Measurements from ENCODE around the gene TRIM62. TPM values are rescaled to one million over a fixed set of nuclear protein-coding genes. Genes with fewer than 3 reads are reported as not detected.

Gene TRIM62
- total RNA-seq (2021) (2.8 and 3.5 TPM in 2 replicates), Bru-seq, nascent RNA (percentile 39 among the genes with signal in this experiment), BruChase-seq, experiment 1, labeled RNA remaining after a 2-hour chase (percentile 44 among the genes with signal in this experiment), BruChase-seq, experiment 2, labeled RNA remaining after a 6-hour chase (percentile 44 among the genes with signal in this experiment)
- long read RNA-seq, partial matches to known transcripts: 0 of 5 reads
- long read RNA-seq, other reads (novel, unspliced or antisense): 3 of 5 reads

DNA sequence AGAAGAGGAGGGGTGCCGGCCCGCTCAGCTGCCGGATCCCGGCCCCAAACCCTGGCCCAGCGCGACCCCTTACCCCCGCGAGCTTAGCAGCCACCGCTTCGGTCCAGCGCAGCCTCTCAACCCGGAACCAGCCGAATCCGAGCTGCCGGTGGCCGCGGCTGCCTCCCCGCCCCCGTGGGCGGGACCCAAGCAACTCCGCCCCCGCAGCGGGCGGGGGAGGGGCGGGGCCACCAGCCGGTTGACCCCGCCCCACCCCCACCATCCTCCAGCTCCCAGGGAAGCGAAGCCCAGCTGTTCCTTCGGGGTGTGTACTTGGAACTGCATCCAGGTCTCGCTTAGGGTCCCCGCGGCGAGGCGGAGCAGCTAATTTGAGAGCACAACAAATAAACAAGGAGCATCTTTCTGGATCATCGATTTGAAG lies at the start of gene TRIM62:
TRIM62 (minus strand) TSS at position 123 of the 421 bp plus-strand sequence. CDS start 611 bp downstream, outside the sequence.
- DNase-seq (ENCODE audit: low spot score): peak; percentile 89
- BruUV-seq (replicated peaks): no TSS peak
- Histone ChIP-seq H3K4me1 (ENCODE audit: insufficient read depth, low read length, poor library complexity, severe bottlenecking) (peaks cover 15% of the 10 kb centered on the region), H3K4me3 (ENCODE audit: low read depth, low read length, poor library complexity, severe bottlenecking) (peak within 1 kb of the TSS; percentile 56), H3K27ac (ENCODE audit: low read depth, low read length, poor library complexity, severe bottlenecking) (no peak within 1 kb of the TSS), H3K36me3 (ENCODE audit: insufficient read depth, low read length, poor library complexity, severe bottlenecking) (no peaks in the 10 kb centered on the region), H3K9me3 (ENCODE audit: low read depth, low read length, poor library complexity, severe bottlenecking) (no peaks in the 10 kb centered on the region), H3K27me3 (replicated peaks; ENCODE audit: insufficient read depth, low read depth, low read length, poor library complexity) (no peaks in the 10 kb centered on the region)
- TF ChIP-seq, protein P1, sequence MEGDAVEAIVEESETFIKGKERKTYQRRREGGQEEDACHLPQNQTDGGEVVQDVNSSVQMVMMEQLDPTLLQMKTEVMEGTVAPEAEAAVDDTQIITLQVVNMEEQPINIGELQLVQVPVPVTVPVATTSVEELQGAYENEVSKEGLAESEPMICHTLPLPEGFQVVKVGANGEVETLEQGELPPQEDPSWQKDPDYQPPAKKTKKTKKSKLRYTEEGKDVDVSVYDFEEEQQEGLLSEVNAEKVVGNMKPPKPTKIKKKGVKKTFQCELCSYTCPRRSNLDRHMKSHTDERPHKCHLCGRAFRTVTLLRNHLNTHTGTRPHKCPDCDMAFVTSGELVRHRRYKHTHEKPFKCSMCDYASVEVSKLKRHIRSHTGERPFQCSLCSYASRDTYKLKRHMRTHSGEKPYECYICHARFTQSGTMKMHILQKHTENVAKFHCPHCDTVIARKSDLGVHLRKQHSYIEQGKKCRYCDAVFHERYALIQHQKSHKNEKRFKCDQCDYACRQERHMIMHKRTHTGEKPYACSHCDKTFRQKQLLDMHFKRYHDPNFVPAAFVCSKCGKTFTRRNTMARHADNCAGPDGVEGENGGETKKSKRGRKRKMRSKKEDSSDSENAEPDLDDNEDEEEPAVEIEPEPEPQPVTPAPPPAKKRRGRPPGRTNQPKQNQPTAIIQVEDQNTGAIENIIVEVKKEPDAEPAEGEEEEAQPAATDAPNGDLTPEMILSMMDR (conservative IDR thresholded peaks at IDR 0.05; ENCODE audit: low read depth, low read length): no peak
- no peak for TF ChIP-seq EZH2 (IDR thresholded peaks at IDR 0.05; ENCODE audit: borderline replicate concordance, low read depth, low read length, poor library complexity, severe bottlenecking)
- ChIA-PET CTCF (interaction anchor here (0.6 to 1.4 kb wide), 5 partner anchors 34 to 1977 kb away, joined by 3 to 8 read pairs (median 4); no protein-coding TSS in a partner anchor), POLR2A (ENCODE audit: low non-redundant PET) (no interaction called here)
- intact Hi-C loops (cut with micrococcal nuclease; ENCODE audit: unreplicated experiment): no loop called here

GRCh38 chr1:33231166-33231565 lies 49.3 kb upstream of the TRIM62 start:
- no TSS peak for BruUV-seq (replicated peaks)
- Histone ChIP-seq H3K4me1 (ENCODE audit: insufficient read depth, low read length, poor library complexity, severe bottlenecking) (peaks cover 5% of the 10 kb centered on the region), H3K27me3 (replicated peaks; ENCODE audit: insufficient read depth, low read depth, low read length, poor library complexity) (no peaks in the 10 kb centered on the region), H3K9me3 (ENCODE audit: low read depth, low read length, poor library complexity, severe bottlenecking) (no peaks in the 10 kb centered on the region), H3K27ac (ENCODE audit: low read depth, low read length, poor library complexity, severe bottlenecking) (no peak overlapping the region), H3K4me3 (ENCODE audit: low read depth, low read length, poor library complexity, severe bottlenecking) (no peak overlapping the region), H3K36me3 (ENCODE audit: insufficient read depth, low read length, poor library complexity, severe bottlenecking) (no peaks in the 10 kb centered on the region)
- intact Hi-C loops (cut with micrococcal nuclease; ENCODE audit: unreplicated experiment): no loop called here
- no peak for DNase-seq (ENCODE audit: low spot score)
- ChIA-PET CTCF (no interaction called here), POLR2A (ENCODE audit: low non-redundant PET) (no interaction called here)
- TF ChIP-seq, protein P1 (conservative IDR thresholded peaks at IDR 0.05; ENCODE audit: low read depth, low read length): no peak
- TF ChIP-seq EZH2 (IDR thresholded peaks at IDR 0.05; ENCODE audit: borderline replicate concordance, low read depth, low read length, poor library complexity, severe bottlenecking): no peak

GRCh38 chr1:33228935-33229487 lies 47.2 kb upstream of the TRIM62 start:
- POLR2A ChIA-PET (ENCODE audit: low non-redundant PET): interaction anchor here (0.6 to 0.9 kb wide), 2 partner anchors 18 to 135 kb away, joined by 4 to 8 read pairs; no protein-coding TSS in a partner anchor

More at GRCh38 chr1:33228935-33229487, 47.2 kb upstream of the TRIM62 start:
- CTCF ChIA-PET: interaction anchor here (0.7 kb wide), 1 partner anchor 59 kb away, joined by 3 read pairs; no protein-coding TSS in a partner anchor
- BruUV-seq (replicated peaks): no TSS peak
- peaks cover 5% of the 10 kb centered on the region for H3K4me1 ChIP-seq (ENCODE audit: insufficient read depth, low read length, poor library complexity, severe bottlenecking)
- no peaks in the 10 kb centered on the region for H3K27me3 ChIP-seq (replicated peaks; ENCODE audit: insufficient read depth, low read depth, low read length, poor library complexity)
- intact Hi-C loops (cut with micrococcal nuclease; ENCODE audit: unreplicated experiment): no loop called here
- H3K4me3 ChIP-seq (ENCODE audit: low read depth, low read length, poor library complexity, severe bottlenecking): no peak overlapping the region
- peak; percentile 87 for DNase-seq (ENCODE audit: low spot score)
- H3K9me3 ChIP-seq (ENCODE audit: low read depth, low read length, poor library complexity, severe bottlenecking): peaks cover 6% of the 10 kb centered on the region
- TF ChIP-seq, protein P1 (conservative IDR thresholded peaks at IDR 0.05; ENCODE audit: low read depth, low read length): no peak
- TF ChIP-seq EZH2 (IDR thresholded peaks at IDR 0.05; ENCODE audit: borderline replicate concordance, low read depth, low read length, poor library complexity, severe bottlenecking): no peak
- H3K27ac ChIP-seq (ENCODE audit: low read depth, low read length, poor library complexity, severe bottlenecking): peak overlapping the region; percentile 26
- H3K36me3 ChIP-seq (ENCODE audit: insufficient read depth, low read length, poor library complexity, severe bottlenecking): no peaks in the 10 kb centered on the region

Data from A673 (cell line).